Measurements from ENCODE around the gene NUP107.

- TF ChIP-seq, protein P1, sequence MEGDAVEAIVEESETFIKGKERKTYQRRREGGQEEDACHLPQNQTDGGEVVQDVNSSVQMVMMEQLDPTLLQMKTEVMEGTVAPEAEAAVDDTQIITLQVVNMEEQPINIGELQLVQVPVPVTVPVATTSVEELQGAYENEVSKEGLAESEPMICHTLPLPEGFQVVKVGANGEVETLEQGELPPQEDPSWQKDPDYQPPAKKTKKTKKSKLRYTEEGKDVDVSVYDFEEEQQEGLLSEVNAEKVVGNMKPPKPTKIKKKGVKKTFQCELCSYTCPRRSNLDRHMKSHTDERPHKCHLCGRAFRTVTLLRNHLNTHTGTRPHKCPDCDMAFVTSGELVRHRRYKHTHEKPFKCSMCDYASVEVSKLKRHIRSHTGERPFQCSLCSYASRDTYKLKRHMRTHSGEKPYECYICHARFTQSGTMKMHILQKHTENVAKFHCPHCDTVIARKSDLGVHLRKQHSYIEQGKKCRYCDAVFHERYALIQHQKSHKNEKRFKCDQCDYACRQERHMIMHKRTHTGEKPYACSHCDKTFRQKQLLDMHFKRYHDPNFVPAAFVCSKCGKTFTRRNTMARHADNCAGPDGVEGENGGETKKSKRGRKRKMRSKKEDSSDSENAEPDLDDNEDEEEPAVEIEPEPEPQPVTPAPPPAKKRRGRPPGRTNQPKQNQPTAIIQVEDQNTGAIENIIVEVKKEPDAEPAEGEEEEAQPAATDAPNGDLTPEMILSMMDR (IDR thresholded peaks at IDR 0.05): no peak
- TF ChIP-seq POLR2A (IDR thresholded peaks at IDR 0.05): no peak
Observed at GRCh38 chr12:68648179-68648578, 38.6 kb upstream of the NUP107 start.

Data from right lobe of liver (tissue), 4 donors.